K562 (cell line): Measurements from ENCODE around the gene ITGB2. TPM values are rescaled to one million over a fixed set of nuclear protein-coding genes. Genes with fewer than 3 reads are reported as not detected.

Experiments used
- CC2D1A ChIP-seq: fragments of 450-650 bp; IDR thresholded peaks from 2 replicates; pipeline ENCODE4 v1.6.1; 2017; ENCODE audit warnings: mild to moderate bottlenecking
- CREM ChIP-seq: IDR thresholded peaks from 2 replicates; pipeline ENCODE4 v1.6.1; 2014; ENCODE audit warnings: antibody characterized with exemption, low read depth
- EGR1 ChIP-seq: fragments of 450-650 bp; conservative IDR thresholded peaks from 2 replicates; pipeline ENCODE4 v1.6.1; 2017; ENCODE audit warnings: mild to moderate bottlenecking
- ELF1 ChIP-seq: fragments of 200-800 bp; sonication (Bioruptor generic); IDR thresholded peaks from 2 replicates; pipeline ENCODE4 v1.6.1; 2016; ENCODE audit warnings: missing genetic modification characterization, missing compliant biosample characterization
- ETV6 ChIP-seq, 3 experiments: fragments of 150-350 bp in 1 of 3; sonication (generic) in 1 of 3; formaldehyde crosslinking in 1 of 3; IDR thresholded peaks; 2 replicates each; pipeline versions ENCODE4 v1.6.1 to v1.8.0; 2014 to 2022; ENCODE audit warnings: borderline replicate concordance in 2 of 3, low read depth in 2 of 3, antibody characterized with exemption in 1 of 3, low read length in 1 of 3, mild to moderate bottlenecking in 1 of 3, missing genetic modification reagents in 1 of 3
- FOXA3 ChIP-seq, 2 experiments: fragments of 450-650 bp in 1 of 2; sonication (generic) in 1 of 2; formaldehyde crosslinking; IDR thresholded peaks in 1 of 2; conservative IDR thresholded peaks in 1 of 2; 2 replicates each; pipeline versions ENCODE4 v1.4.0 to v1.8.0; 2020 to 2022; ENCODE audit warnings: mild to moderate bottlenecking in 2 of 2, missing genetic modification reagents in 1 of 2
- GATA2 ChIP-seq: sonication (generic); formaldehyde crosslinking; IDR thresholded peaks from 2 replicates; pipeline ENCODE4 v1.4.0; 2020; ENCODE audit warnings: mild to moderate bottlenecking, missing genetic modification reagents
- MEF2A ChIP-seq: IDR thresholded peaks from 2 replicates; pipeline ENCODE4 v1.6.1; 2011; ENCODE audit warnings: low read depth, mild to moderate bottlenecking, low read length, moderate library complexity; ENCODE audit not compliant: control insufficient read depth
- NFIC ChIP-seq: fragments of 450-650 bp; IDR thresholded peaks from 2 replicates; pipeline ENCODE4 v1.6.1; 2017; ENCODE audit warnings: mild to moderate bottlenecking, inconsistent platforms
- RAD21 ChIP-seq, 2 experiments: fragments of 250-450 bp in 1 of 2; fragments of 450-650 bp in 1 of 2; sonication (Bioruptor Pico) in 1 of 2; formaldehyde crosslinking in 1 of 2; IDR thresholded peaks in 1 of 2; conservative IDR thresholded peaks in 1 of 2; 2 replicates each; pipeline versions ENCODE4 v1.4.0 to v1.8.0; 2020 to 2022; ENCODE audit warnings: mild to moderate bottlenecking in 2 of 2, moderate library complexity in 1 of 2
- ZFP91 ChIP-seq: sonication (generic); formaldehyde crosslinking; IDR thresholded peaks from 2 replicates; pipeline ENCODE4 v1.8.0; 2022; ENCODE audit warnings: mild to moderate bottlenecking, missing genetic modification reagents
- ZNF644 ChIP-seq: fragments of 200-800 bp; sonication (Bioruptor generic); IDR thresholded peaks from 2 replicates; pipeline ENCODE4 v1.6.1; 2016; ENCODE audit warnings: low read depth, missing genetic modification characterization, missing compliant biosample characterization
- ZNF764 ChIP-seq: fragments of 250-450 bp; sonication (Bioruptor Pico); IDR thresholded peaks from 2 replicates; pipeline ENCODE4 v1.4.0; 2020; ENCODE audit warnings: low read depth, mild to moderate bottlenecking, moderate library complexity
- polyA plus RNA-seq, 8 experiments: library from polyadenylated mRNA; depleted of rRNA in 4 of 8; stranded (reverse) in 5 of 8; unstranded in 3 of 8; fragments of >200 nt; fragmentation: Nextera tagmentation in 2 of 8; fragmentation: Illumina TruSeq in 1 of 8; extraction: Ambion mirVana in 2 of 8; extraction: Trizol in 1 of 8; gene quantifications; 2 replicates each; pipeline versions ENCODE4 v1.2.1 to v1.2.3, GENCODE V29; 2011 to 2014; ENCODE audit warnings: inconsistent platforms in 1 of 8, missing spikeins in 1 of 8
- total RNA-seq, 7 experiments: library from RNA; depleted of rRNA in 6 of 7; stranded (reverse); fragments of >200 nt in 6 of 7; fragmentation: Illumina TruSeq in 2 of 7; extraction: Trizol in 2 of 7; gene quantifications; 2 replicates each; pipeline versions ENCODE4 v1.2.1 to v1.2.3, GENCODE V29; 2011 to 2021; ENCODE audit warnings: low replicate concordance in 1 of 7

ITGB2 gene
- total and polyA plus RNA-seq, 9 of the 15 experiments (the other 6 are each of a cell fraction or from before 2014, with no cell fraction given) = 0.07 to 1.3 (median 0.51) TPM; not detected in 2

- TF ChIP-seq ETV6 (IDR thresholded peaks at IDR 0.05; ENCODE audit: borderline replicate concordance in 1 of 2, low read depth in 2 of 2, low read length in 1 of 2) = 0 out of 4 replicates have a peak, but pooled peaks of 1 of the 2 experiments have one; percentile 43
- TF ChIP-seq ETV6 (CRISPR knock-in tag; IDR thresholded peaks at IDR 0.05; ENCODE audit: borderline replicate concordance) = no peak
- TF ChIP-seq GATA2 (CRISPR knock-in tag) = no peak
- TF ChIP-seq ELF1 = peak; percentile 34; the same call in 1 of the 2 replicates
- TF ChIP-seq FOXA3 (CRISPR knock-in tag; conservative IDR thresholded peaks at IDR 0.05 in 1 of 2, IDR thresholded peaks at IDR 0.05 in 1 of 2) = 0 out of 4 replicates have a peak, but pooled peaks of 1 of the 2 experiments have one; percentile 60
- TF ChIP-seq MEF2A = no peak
- no peak for TF ChIP-seq ZFP91 (CRISPR knock-in tag)
- TF ChIP-seq RAD21 (CRISPR knock-in tag; conservative IDR thresholded peaks at IDR 0.05 in 1 of 2, IDR thresholded peaks at IDR 0.05 in 1 of 2) = peak; percentile 75 to 87
- TF ChIP-seq NFIC = peak; percentile 40; the same call in 1 of the 2 replicates
- peak; percentile 64; the same call in 1 of the 2 replicates for TF ChIP-seq ZNF764 (CRISPR knock-in tag)
- TF ChIP-seq CC2D1A = peak; percentile 60; the same call in 1 of the 2 replicates
- no peak for TF ChIP-seq ZNF644 (tag)
- TF ChIP-seq EGR1 = peak; percentile 49
- TF ChIP-seq CREM = peak; percentile 49; the same call in 1 of the 2 replicates
- TF ChIP-seq, all 486 proteins: peak for 37
These were observed 9.1 kb downstream of the ITGB2 start (continued) for GRCh38 chr21:44911384-44912157.
